Mucosa of gallbladder (tissue), 1 donor: ENCODE measurements around the gene DCANP1. TPM values are rescaled to one million over a fixed set of nuclear protein-coding genes. Genes with fewer than 3 reads are reported as not detected.

Experiments
- DNase-seq: peaks from one replicate; pipeline ENCODE4 v3.0.0-alpha.2; 2020; ENCODE audit warnings: low spot score
- total RNA-seq: library from RNA; stranded (reverse); gene quantifications from one replicate; pipeline ENCODE4 v1.2.1, GENCODE V29; 2021
- donor health status: DM: no; HTN: no; CAD: no.

Gene DCANP1
- total RNA-seq, 1 donor from 2014 or later, result 0.09 TPM

- DNase-seq, result no peak
These were observed 23.9 kb downstream of the DCANP1 start for GRCh38 chr5:135423146-135423845.

- DNase-seq, result no peak
These were observed 24.7 kb downstream of the DCANP1 start for GRCh38 chr5:135422419-135422818.

GRCh38 chr5:135417083-135417482, 30.1 kb downstream of the DCANP1 start:
- DNase-seq, result no peak

GRCh38 chr5:135405082-135405481, 42.1 kb downstream of the DCANP1 start:
- DNase-seq, result no peak

GRCh38 chr5:135402031-135402430, 45.1 kb downstream of the DCANP1 start:
- no peak for DNase-seq

GRCh38 chr5:135400866-135401265, 46.3 kb downstream of the DCANP1 start:
- no peak for DNase-seq

GRCh38 chr5:135399794-135400542, 47.2 kb downstream of the DCANP1 start:
- DNase-seq, result no peak

- DNase-seq, result peak; percentile 88
These were observed 48.0 kb downstream of the DCANP1 start, which contains the start of gene MACROH2A1 for GRCh38 chr5:135398855-135399793. Gene MACROH2A1 (minus strand): TSS chr5:135399231. CDS start chr5:135389093, 10,138 bp downstream.

- DNase-seq, result peak; percentile 58
These were observed 48.8 kb downstream of the DCANP1 start for GRCh38 chr5:135398160-135398854.

GRCh38 chr5:135397084-135397483, 50.1 kb downstream of the DCANP1 start:
- no peak for DNase-seq

GRCh38 chr5:135396459-135397055, 50.6 kb downstream of the DCANP1 start:
- no peak for DNase-seq

GRCh38 chr5:135395866-135396265, 51.3 kb downstream of the DCANP1 start:
- no peak for DNase-seq

GRCh38 chr5:135395451-135395850, 51.7 kb downstream of the DCANP1 start:
- no peak for DNase-seq

Other genes with a start within 250 kb of the DCANP1 start
- 256 TPM for gene MACROH2A1, start 48.1 kb downstream of the DCANP1 start, total RNA-seq
- gene TIFAB, start 5.0 kb upstream of the DCANP1 start, total RNA-seq, result 0.23 TPM
- gene NEUROG1, start 88.6 kb upstream of the DCANP1 start, total RNA-seq, result not detected
- 4.7 TPM for gene CXCL14, start 131.6 kb upstream of the DCANP1 start, total RNA-seq